Activated T-cell treated with anti-CD3 and anti-CD28 coated beads, Interleukin-2, amount 50 U/mL, for 1 hour (primary cell): ENCODE results near the gene PHF20.
A peak's percentile ranks its signal among the peaks of the same experiment; 100 is the strongest.
"Not testable (repeated sequence)": the region's sequence is repeated elsewhere in the genome, so short reads cannot be mapped to it uniquely, and the experiment has no call there.

Experiments used
- DNase-seq: peaks from one replicate; pipeline ENCODE4 v3.0.0-alpha.2; 2020

The PHF20 gene

DNA sequence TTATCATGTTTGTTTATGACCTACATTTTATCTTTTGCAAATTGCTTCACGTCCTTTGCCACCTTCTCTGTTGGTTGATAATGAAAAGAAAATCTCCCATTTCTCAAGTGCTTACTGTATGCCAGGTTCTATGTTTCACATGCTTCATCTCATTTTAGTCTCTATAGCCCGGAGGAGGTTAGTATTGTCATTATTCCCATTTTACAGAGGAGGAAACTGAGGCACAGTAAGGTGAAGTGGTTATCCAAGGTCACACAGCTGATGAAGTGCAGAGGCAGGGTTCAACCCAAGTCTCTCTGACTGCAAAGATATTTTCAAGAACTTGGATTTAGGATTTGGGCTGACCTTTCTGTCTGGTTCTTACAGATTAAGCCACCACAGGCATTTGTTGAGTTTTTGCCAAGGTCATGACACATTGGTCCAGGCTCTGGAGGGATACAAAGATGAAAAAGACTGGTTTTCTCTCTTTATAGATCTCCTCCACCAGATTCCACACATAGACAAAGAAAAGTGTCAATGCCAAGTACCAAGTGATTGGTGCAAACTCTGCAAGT, 217.2 kb downstream of the PHF20 start:
- no peak for DNase-seq

DNA sequence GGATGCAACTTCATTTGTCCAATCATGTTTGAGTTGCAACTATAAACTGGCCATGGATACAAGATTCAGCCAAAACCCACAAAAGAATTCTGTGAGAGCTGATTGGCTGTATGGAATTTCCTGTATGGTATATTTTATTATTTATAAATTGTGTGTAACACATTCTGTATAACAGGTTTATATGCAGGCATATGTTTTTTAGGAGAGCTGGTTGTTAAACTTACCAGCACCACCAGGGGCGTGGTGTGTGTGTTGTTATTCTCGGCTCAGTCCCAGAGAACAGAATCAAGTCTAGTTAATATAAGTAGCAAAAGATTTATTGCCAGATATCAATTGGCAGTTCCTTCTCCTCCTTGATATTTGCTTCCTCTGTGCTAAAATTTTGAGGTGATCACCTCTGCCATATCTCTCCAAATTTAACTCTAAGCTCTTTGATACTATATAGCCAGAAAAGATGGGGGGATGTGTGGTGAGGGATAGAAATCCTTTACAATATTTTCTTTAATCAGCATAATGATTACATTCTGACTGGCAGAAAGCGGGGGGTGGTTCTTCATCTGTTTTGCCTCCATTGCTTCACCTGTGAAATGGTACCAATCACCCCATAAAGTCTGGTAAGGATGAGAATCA, 219.4 kb downstream of the PHF20 start:
- DNase-seq: no peak

DNA sequence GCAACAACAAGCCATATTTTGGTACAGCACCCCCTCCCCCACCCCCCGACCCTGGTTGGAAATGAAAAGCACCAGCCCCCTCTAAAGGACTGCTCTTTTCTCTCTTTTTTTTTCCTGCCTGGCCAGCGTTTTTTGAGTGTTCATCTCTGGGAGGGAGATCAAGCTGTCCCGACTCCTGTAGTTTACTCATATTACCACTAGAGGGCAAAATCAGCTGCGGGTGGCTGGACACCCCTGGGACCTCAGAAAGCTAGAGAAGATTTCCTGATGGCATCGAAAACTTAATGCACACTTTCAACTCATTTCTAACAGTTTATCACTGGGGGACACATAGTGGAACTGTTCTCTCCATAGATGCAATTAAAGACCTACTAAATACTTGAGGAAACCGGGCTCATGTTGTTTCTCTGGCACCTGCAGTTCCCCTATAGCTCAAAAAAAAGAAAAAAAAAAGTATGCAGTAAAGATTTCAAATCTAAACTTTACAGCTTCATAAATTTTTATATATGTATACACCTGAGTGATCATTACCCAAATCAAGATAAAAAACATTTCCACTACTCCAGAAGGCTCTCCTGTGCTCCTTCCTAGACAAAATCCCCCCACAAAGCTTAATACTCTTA, 221.0 kb downstream of the PHF20 start:
- DNase-seq: peak; percentile 23

- DNase-seq: peak; percentile 83
Measured at GRCh38 chr20:35994994-35995453, 223.2 kb downstream of the PHF20 start.

DNA sequence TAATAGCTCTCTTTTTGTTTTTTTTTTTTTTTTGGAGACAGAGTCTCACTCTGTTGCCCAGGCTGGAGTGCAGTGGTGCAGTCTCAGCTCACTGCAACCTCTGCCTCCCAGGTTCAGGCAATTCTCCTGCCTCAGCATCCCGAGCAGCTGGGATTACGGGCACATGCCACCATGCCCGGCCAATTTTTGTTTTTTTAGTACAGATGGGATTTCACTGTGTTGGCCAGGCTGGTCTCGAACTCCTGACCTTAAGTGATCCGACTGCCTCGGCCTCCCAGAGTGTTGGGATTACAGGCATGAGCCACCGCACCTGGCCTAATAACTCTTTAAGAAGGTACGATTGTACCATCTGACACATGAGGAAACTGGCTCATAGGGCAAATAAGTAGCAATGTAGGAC, 224.7 kb downstream of the PHF20 start:
- DNase-seq: not testable (repeated sequence)
